K562 (cell line): Measurements from ENCODE around the gene BTRC.

ENCODE experiments used
- ADNP ChIP-seq: fragments of 200-800 bp; sonication (Bioruptor generic); IDR thresholded peaks from 2 replicates; pipeline ENCODE4 v1.6.1; 2016; ENCODE audit warnings: missing genetic modification characterization, missing compliant biosample characterization
- RAD21 ChIP-seq, 2 experiments: fragments of 250-450 bp in 1 of 2; fragments of 450-650 bp in 1 of 2; sonication (Bioruptor Pico) in 1 of 2; formaldehyde crosslinking in 1 of 2; IDR thresholded peaks in 1 of 2; conservative IDR thresholded peaks in 1 of 2; 2 replicates each; pipeline versions ENCODE4 v1.4.0 to v1.8.0; 2020 to 2022; ENCODE audit warnings: mild to moderate bottlenecking in 2 of 2, moderate library complexity in 1 of 2
- RCOR1 ChIP-seq, 2 experiments: IDR thresholded peaks; 2 replicates each; pipeline ENCODE4 v1.6.1; 2012; ENCODE audit warnings: low read depth in 2 of 2, low read length in 2 of 2, borderline replicate concordance in 1 of 2, improper control_type of control experiment in 1 of 2
- SRF ChIP-seq, 2 experiments: fragments of 250-450, 450-650 bp in 1 of 2; sonication (Bioruptor Pico) in 1 of 2; sonication (generic) in 1 of 2; formaldehyde crosslinking; IDR thresholded peaks; 2 replicates each; pipeline versions ENCODE4 v1.5.0 to v1.5.1; 2020 to 2022; ENCODE audit warnings: mild to moderate bottlenecking in 1 of 2, missing genetic modification reagents in 1 of 2
- SUPT5H ChIP-seq: fragments of 450-650 bp; IDR thresholded peaks from 2 replicates; pipeline ENCODE4 v1.6.1; 2016
- TCF7L2 ChIP-seq: fragments of 150-350 bp; IDR thresholded peaks from 2 replicates; pipeline ENCODE4 v1.6.1; 2016; ENCODE audit warnings: low read depth, mild to moderate bottlenecking, low read length, moderate library complexity
- YY1 ChIP-seq, 3 experiments: IDR thresholded peaks; 2 replicates each; pipeline ENCODE4 v1.6.1; 2011; ENCODE audit warnings: low read length in 2 of 3, mild to moderate bottlenecking in 2 of 3, moderate library complexity in 2 of 3, borderline replicate concordance in 1 of 3, control low read depth in 1 of 3, low read depth in 1 of 3; ENCODE audit not compliant: insufficient read depth in 3 of 3, insufficient replicate concordance in 2 of 3, control insufficient read depth in 1 of 3, insufficient read length in 1 of 3; ENCODE audit errors: extremely low read depth in 1 of 3
- TF ChIP-seq, protein P1 (sequence below), 3 experiments: IDR thresholded peaks in 2 of 3; conservative IDR thresholded peaks in 1 of 3; 2 replicates each; pipeline ENCODE4 v1.5.1; 2011 to 2012; ENCODE audit warnings: low read length in 3 of 3, mild to moderate bottlenecking in 3 of 3, control low read depth in 2 of 3, improper control_type of control experiment in 1 of 3, inconsistent platforms in 1 of 3, low read depth in 1 of 3, mixed read lengths in 1 of 3, moderate library complexity in 1 of 3; ENCODE audit not compliant: insufficient read depth in 2 of 3
- TF ChIP-seq, protein P2 (sequence below): sonication (generic); formaldehyde crosslinking; IDR thresholded peaks from 2 replicates; pipeline ENCODE4 v1.8.0; 2022; ENCODE audit warnings: mild to moderate bottlenecking, missing genetic modification reagents

DNA sequence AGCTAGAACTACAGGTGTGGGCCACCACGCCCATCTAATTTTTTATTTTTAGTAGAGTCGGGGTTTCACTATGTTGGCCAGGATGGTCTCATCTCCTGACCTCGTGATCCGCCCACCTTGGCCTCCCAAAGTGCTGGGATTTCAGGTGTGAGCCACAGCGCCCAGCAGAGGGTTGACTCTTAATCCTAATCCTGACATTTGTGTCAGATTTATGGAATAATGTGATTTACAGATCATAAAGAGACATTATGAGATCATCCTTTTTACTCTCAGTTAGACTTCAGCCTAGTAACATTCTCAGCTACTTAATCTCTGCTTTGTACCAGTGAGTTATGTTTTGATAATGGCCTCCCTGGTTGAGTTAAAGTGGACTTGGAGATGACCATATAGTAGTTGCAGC lies 2.2 kb downstream of the BTRC start:
- TF ChIP-seq SRF (CRISPR knock-in tag; IDR thresholded peaks at IDR 0.05) (no peak), TCF7L2 (no peak), RAD21 (CRISPR knock-in tag; conservative IDR thresholded peaks at IDR 0.05 in 1 of 2, IDR thresholded peaks at IDR 0.05 in 1 of 2) (no peak), YY1 (IDR thresholded peaks at IDR 0.05; ENCODE audit: borderline replicate concordance in 1 of 3, control insufficient read depth in 1 of 3, extremely low read depth in 1 of 3, insufficient read depth in 3 of 3, insufficient read length in 1 of 3, insufficient replicate concordance in 2 of 3, low read depth in 1 of 3, low read length in 2 of 3) (no peak), RCOR1 (IDR thresholded peaks at IDR 0.05; ENCODE audit: borderline replicate concordance in 1 of 2, low read depth in 2 of 2, low read length in 2 of 2) (no peak), SUPT5H (no peak), ADNP (tag) (no peak)
- TF ChIP-seq, protein P1, sequence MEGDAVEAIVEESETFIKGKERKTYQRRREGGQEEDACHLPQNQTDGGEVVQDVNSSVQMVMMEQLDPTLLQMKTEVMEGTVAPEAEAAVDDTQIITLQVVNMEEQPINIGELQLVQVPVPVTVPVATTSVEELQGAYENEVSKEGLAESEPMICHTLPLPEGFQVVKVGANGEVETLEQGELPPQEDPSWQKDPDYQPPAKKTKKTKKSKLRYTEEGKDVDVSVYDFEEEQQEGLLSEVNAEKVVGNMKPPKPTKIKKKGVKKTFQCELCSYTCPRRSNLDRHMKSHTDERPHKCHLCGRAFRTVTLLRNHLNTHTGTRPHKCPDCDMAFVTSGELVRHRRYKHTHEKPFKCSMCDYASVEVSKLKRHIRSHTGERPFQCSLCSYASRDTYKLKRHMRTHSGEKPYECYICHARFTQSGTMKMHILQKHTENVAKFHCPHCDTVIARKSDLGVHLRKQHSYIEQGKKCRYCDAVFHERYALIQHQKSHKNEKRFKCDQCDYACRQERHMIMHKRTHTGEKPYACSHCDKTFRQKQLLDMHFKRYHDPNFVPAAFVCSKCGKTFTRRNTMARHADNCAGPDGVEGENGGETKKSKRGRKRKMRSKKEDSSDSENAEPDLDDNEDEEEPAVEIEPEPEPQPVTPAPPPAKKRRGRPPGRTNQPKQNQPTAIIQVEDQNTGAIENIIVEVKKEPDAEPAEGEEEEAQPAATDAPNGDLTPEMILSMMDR (IDR thresholded peaks at IDR 0.05 in 2 of 3, conservative IDR thresholded peaks at IDR 0.05 in 1 of 3; ENCODE audit: insufficient read depth in 2 of 3, low read depth in 1 of 3, low read length in 3 of 3): no peak
- TF ChIP-seq, protein P2, sequence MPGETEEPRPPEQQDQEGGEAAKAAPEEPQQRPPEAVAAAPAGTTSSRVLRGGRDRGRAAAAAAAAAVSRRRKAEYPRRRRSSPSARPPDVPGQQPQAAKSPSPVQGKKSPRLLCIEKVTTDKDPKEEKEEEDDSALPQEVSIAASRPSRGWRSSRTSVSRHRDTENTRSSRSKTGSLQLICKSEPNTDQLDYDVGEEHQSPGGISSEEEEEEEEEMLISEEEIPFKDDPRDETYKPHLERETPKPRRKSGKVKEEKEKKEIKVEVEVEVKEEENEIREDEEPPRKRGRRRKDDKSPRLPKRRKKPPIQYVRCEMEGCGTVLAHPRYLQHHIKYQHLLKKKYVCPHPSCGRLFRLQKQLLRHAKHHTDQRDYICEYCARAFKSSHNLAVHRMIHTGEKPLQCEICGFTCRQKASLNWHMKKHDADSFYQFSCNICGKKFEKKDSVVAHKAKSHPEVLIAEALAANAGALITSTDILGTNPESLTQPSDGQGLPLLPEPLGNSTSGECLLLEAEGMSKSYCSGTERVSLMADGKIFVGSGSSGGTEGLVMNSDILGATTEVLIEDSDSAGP (CRISPR knock-in tag): no peak
